PC-9 (cell line): Measurements from ENCODE around the gene NTMT1. TPM values are rescaled to one million over a fixed set of nuclear protein-coding genes. Genes with fewer than 3 reads are reported as not detected.

Source experiments
- BruUV-seq: library from RNA; stranded (reverse); fragments of 400-500 nt; replicated peaks from 2 replicates; lab custom pipeline; 2021; lab: Mats Ljungman, UMichigan
- CTCF ChIA-PET: fragments of 300-600 bp; sonication (Branson Sonifier 250); formaldehyde crosslinking; loops from one replicate; lab custom pipeline; 2022; ENCODE audit warnings: antibody characterized with exemption; lab: Charles Lee
- POLR2A ChIA-PET: fragments of 300-600 bp; sonication (Branson Sonifier 250); formaldehyde crosslinking; loops from one replicate; lab custom pipeline; 2022; ENCODE audit warnings: antibody characterized with exemption; ENCODE audit not compliant: unreplicated experiment; lab: Charles Lee
- DNase-seq, 2 experiments: peaks; one replicate each; pipeline versions ENCODE4 v3.0.0 to v3.0.0-alpha.2; 2015 to 2022; ENCODE audit warnings: mixed read lengths in 1 of 2
- H2AFZ ChIP-seq: fragments of 200-600 bp; sonication (generic); 2 replicates; pipeline ENCODE4 v1.8.1; 2017; ENCODE audit warnings: antibody characterized with exemption
- H3F3A ChIP-seq: fragments of 200-600 bp; sonication (generic); 2 replicates; pipeline ENCODE4 v1.8.1; 2017; ENCODE audit warnings: antibody characterized with exemption, mild to moderate bottlenecking, low read depth; ENCODE audit not compliant: insufficient read depth
- H3K27ac ChIP-seq: fragments of 200-600 bp; sonication (generic); 2 replicates; pipeline ENCODE4 v1.6.1; 2016; ENCODE audit warnings: mixed run types
- H3K27me3 ChIP-seq: fragments of 200-600 bp; sonication (generic); 2 replicates; pipeline ENCODE4 v1.6.1; 2016; ENCODE audit warnings: low read depth, mixed run types; ENCODE audit not compliant: insufficient read depth
- H3K36me3 ChIP-seq: fragments of 200-600 bp; sonication (generic); 2 replicates; pipeline ENCODE4 v1.6.1; 2016; ENCODE audit warnings: low read depth, mixed run types
- H3K4me1 ChIP-seq: fragments of 200-600 bp; sonication (generic); replicated peaks from 2 replicates; pipeline ENCODE4 v1.6.1; 2016; ENCODE audit warnings: mixed run types; ENCODE audit not compliant: insufficient read depth
- H3K4me2 ChIP-seq: fragments of 200-600 bp; sonication (generic); 2 replicates; pipeline ENCODE4 v1.6.1; 2017; ENCODE audit warnings: mixed run types
- H3K4me3 ChIP-seq: fragments of 200-600 bp; sonication (generic); 2 replicates; pipeline ENCODE4 v1.6.1; 2016; ENCODE audit warnings: mixed run types
- H3K79me2 ChIP-seq: fragments of 200-600 bp; sonication (generic); 2 replicates; pipeline ENCODE4 v1.6.1; 2017; ENCODE audit warnings: low read depth, mixed run types
- H3K9me2 ChIP-seq: fragments of 200-600 bp; sonication (generic); 2 replicates; pipeline ENCODE4 v1.8.1; 2017; ENCODE audit warnings: mild to moderate bottlenecking; ENCODE audit not compliant: insufficient read depth
- H3K9me3 ChIP-seq: fragments of 200-600 bp; sonication (generic); 2 replicates; pipeline ENCODE4 v1.8.1; 2016; ENCODE audit warnings: low read depth; ENCODE audit not compliant: insufficient read depth
- H4K20me1 ChIP-seq: fragments of 200-600 bp; sonication (generic); 2 replicates; pipeline ENCODE4 v1.8.1; 2017; ENCODE audit not compliant: insufficient read depth
- CTCF ChIP-seq: fragments of 200-600 bp; sonication (generic); conservative IDR thresholded peaks from 2 replicates; pipeline ENCODE4 v1.6.1; 2017; ENCODE audit warnings: mixed run types, antibody characterized with exemption, mild to moderate bottlenecking, moderate library complexity
- EZH2 ChIP-seq: fragments of 200-600 bp; sonication (generic); IDR thresholded peaks from 2 replicates; pipeline ENCODE4 v1.8.0; 2017; ENCODE audit warnings: antibody characterized with exemption, low read depth
- intact Hi-C: fragments of 100-400 bp; cut with micrococcal nuclease; formaldehyde crosslinking; loops from one replicate; pipeline ENCODE4 v1.10.0; 2022; ENCODE audit not compliant: unreplicated experiment
- total RNA-seq: library from RNA; stranded (reverse); gene quantifications from 2 replicates; pipeline ENCODE4 v1.2.3, GENCODE V29; 2021

Gene NTMT1
- total RNA-seq, 1 experiment from 2014 or later, result 52.5 TPM

DNA sequence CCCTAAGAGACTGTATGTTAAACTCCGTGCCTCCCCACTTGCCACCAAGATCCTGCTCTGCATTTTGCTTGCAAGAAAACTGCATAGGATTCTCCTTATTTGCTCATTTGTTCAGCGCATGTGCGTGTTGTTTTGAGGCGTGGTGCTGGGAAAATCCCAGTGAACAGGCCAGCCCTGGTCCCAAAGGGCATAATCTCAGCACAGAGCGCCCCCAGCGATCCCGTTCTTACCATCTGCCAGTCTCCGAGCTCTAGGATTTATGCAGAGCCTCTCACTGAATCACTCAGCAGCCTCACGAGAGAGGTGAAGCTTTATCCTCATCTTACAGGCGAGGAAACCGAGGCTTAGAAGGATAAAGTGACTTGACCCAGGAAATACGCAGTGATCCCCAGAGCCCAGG is 51.0 kb downstream of the NTMT1 start:
- TF ChIP-seq CTCF (no peak), EZH2 (no peak)
- peaks cover 39% of the 10 kb centered on the region; the same call in 1 of the 2 replicates for H3K27me3 ChIP-seq
- H3K9me2 ChIP-seq, result no peaks in the 10 kb centered on the region
- CTCF ChIA-PET, result no interaction called here
- no peak for DNase-seq
- H2AFZ ChIP-seq, result no peak overlapping the region
- no peaks in the 10 kb centered on the region for H3F3A ChIP-seq
- intact Hi-C loops, result no loop called here
- no peaks in the 10 kb centered on the region for H3K36me3 ChIP-seq
- no peaks in the 10 kb centered on the region for H3K4me1 ChIP-seq
- POLR2A ChIA-PET, result no interaction called here
- H3K79me2 ChIP-seq, result no peaks in the 10 kb centered on the region
- no peak overlapping the region for H3K4me3 ChIP-seq
- no TSS peak for BruUV-seq
- no peaks in the 10 kb centered on the region for H4K20me1 ChIP-seq
- H3K27ac ChIP-seq, result no peak overlapping the region
- no peak overlapping the region for H3K4me2 ChIP-seq
- no peaks in the 10 kb centered on the region for H3K9me3 ChIP-seq

DNA sequence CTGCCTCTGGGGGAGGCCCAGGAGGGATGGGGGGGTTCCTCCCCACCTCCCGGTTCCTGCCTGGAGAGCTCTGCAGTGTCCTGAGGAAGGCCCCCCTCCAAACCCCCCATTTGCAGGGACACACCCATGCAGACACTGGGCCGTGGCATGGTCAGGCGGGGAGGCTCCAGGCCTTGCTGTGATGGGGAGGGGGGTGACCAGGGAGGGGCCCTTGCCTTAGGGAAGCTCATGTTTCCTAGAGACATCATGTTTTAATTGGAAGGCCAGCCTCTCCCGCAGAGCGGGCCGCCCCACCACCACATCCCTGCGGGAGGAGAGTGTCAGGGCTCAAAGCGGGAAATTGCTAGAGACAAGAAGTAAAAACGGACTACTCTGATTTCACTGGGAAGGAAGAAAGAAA is 51.5 kb downstream of the NTMT1 start:
- Histone ChIP-seq H3K4me2 (no peak overlapping the region), H3K27me3 (peaks cover 39% of the 10 kb centered on the region; the same call in 1 of the 2 replicates), H3K4me1 (no peaks in the 10 kb centered on the region), H2AFZ (no peak overlapping the region), H3K79me2 (no peaks in the 10 kb centered on the region), H3K27ac (no peak overlapping the region), H3K9me3 (no peaks in the 10 kb centered on the region), H3F3A (no peaks in the 10 kb centered on the region), H3K4me3 (no peak overlapping the region), H3K9me2 (no peaks in the 10 kb centered on the region), H3K36me3 (no peaks in the 10 kb centered on the region), H4K20me1 (no peaks in the 10 kb centered on the region)
- no TSS peak for BruUV-seq
- TF ChIP-seq EZH2 (no peak), CTCF (no peak)
- intact Hi-C loops, result no loop called here
- no peak for DNase-seq
- CTCF ChIA-PET, result no interaction called here
- POLR2A ChIA-PET, result no interaction called here

DNA sequence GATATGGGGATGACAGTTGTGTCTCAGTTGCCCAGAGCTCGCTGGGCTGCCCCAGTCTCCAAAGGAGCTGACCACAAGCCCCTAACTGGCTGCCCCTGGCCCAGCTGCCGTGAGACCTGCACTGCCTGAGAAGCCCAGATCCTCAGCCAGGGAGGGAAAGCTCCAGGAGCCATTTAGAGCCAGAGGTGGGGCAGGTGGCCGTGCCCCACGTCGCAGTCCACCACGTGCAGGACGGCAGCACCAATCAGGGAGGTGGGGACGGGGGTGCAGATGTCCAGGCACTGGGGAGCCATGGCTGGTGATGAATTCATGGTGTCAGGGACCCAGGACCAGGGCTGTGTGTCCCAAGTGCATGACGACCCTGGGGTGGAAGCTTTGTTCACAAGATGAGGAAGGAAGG is 52.9 kb downstream of the NTMT1 start:
- no peak overlapping the region for H3K4me2 ChIP-seq
- no peaks in the 10 kb centered on the region for H4K20me1 ChIP-seq
- no peaks in the 10 kb centered on the region for H3K79me2 ChIP-seq

More for the DNA sequence above, 52.9 kb downstream of the NTMT1 start:
- Histone ChIP-seq H3K9me2 (no peaks in the 10 kb centered on the region), H3K27me3 (peaks cover 29% of the 10 kb centered on the region; the same call in 1 of the 2 replicates), H3K4me3 (no peak overlapping the region), H3F3A (no peaks in the 10 kb centered on the region), H3K9me3 (no peaks in the 10 kb centered on the region), H3K36me3 (no peaks in the 10 kb centered on the region), H3K27ac (no peak overlapping the region), H2AFZ (no peak overlapping the region), H3K4me1 (no peaks in the 10 kb centered on the region)
- no peak for DNase-seq
- POLR2A ChIA-PET, result interaction anchor here (0.5 kb wide), 1 partner anchor 1126 kb away, joined by 4 read pairs; no protein-coding TSS in a partner anchor
- TF ChIP-seq CTCF, result no peak
- CTCF ChIA-PET, result no interaction called here
- intact Hi-C loops, result no loop called here
- no TSS peak for BruUV-seq
